Eye (tissue), 1 donor: ENCODE results near the gene KRTAP5-2.
A peak's percentile ranks its signal among the peaks of the same experiment; 100 is the strongest.

Experiments used
- DNase-seq: peaks from one replicate; pipeline ENCODE4 v3.0.0-alpha.2; 2015

Gene KRTAP5-2

DNA sequence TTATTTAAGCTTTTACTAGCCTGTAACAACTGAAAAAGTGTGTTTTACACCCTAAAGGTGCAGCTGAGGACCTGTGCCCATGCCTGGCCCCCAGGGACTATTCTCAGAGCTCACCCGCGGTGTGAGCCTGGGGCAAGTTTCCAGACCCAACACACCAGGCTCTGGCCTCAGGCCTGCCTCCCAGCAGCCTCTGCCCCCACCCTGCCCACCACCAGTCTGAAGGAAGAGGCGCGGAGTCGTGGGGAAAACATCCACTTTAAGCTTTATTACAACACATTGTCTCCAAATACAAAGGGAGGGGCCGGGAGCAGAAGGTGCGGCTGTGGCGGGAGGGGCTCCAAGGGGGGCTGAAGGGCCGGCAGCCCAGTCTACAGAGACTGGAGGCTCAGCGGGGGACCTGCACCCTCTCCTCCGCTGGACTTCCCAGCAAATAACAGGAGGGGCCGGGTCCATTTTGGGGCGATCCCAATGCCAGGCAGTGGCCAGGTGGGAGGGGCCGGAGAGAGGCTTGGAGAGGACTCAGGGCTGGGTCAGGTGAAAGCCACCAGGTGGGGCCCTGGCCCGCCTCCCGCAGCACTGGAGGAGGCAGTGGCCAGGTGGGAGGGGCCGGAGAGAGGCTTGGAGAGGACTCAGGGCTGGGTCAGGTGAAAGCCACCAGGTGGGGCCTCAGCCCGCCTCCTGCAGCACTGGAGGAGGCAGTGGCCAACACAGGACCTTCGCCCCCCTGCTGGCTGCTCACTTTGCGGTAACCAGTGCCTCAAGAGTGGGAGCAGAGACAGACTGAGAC lies 44.1 kb downstream of the KRTAP5-2 start:
- DNase-seq: no peak

DNA sequence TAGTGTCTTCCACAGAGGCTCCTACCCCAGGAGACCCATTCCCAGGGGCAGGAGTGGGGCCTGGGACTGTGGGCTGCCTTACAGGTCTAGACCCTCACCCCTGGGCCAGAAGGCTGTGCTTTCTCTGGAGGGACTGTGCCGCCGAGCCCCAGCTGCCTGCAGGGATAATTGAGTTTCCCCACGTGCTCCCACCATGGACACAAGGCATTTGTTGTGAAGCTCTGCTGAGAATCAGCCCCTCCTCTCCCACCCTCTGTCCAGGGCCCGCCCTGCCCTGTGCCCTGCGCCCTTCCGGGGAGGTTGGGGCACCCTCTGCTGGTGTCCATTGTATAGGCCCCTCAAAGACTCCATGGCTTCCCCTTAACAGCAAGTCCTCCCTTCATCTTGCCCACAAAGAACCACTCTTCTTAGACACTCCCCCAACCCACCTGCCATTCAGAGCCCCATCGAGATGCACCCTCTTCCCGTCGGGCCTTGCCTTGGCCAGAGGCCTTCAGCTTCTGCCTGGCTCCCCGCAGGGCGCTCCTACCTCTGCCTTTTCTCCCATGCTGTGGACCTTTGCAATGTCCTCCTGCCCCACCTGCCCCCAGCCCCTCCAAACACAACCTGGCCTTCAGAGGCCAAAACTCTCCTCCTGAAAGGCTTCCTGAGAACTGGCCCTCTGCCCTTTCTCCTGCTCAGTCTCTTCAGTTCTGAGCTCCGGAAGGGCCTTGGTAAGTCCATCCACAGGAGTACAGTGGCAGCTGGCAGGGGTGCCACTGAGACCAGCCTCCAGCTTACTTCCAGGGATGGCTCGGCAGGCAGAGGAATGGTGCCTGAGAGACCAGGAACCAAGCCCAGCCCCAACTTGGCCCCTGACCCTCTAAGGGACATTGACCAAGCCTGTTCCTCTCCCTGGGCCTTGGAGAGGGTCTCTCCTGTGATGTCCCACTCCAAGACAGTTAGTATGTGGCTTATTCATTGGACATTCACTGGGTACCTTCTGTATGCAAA lies 48.5 kb downstream of the KRTAP5-2 start:
- DNase-seq: no peak

DNA sequence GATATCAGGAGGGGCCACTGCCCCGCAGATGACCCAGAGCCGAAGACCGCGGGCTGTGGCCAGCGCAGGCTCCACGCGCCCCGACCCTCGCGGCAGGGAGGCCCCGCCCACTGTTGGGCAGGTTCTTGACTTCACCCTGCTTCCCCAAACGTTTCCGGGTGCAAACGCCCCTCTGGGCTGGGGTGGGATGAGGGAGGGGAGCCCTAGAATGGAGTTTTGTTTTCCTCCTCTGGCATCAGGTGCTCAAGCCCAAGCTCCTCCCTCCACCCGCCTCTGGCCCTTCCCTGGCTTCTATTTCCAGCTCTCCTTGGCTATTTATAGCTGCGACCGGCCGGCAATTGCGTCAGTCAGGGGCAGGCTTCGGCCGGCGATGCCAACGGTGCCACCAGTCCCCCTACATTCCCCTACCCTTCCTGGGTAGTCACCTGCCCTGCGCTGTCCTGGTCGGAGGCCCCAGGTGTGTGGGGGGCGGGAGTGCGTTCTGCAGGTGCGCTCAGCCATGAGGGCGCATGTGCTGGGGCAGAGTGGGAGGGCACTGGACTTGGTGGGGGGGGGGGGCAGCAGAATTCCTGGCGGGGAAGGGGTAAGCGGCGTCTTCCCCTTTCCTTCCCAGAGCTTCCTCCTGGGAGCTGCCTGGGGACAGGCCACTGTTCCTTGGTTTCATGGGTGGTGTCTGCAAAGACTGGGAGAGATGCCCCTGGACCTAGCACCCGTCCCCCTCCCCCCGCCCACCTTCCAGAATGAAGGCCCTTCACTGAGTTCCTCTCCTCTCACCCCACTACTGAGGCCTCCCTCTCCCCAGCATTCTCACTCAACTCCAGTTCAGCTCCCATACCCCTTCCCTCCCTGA lies 49.6 kb downstream of the KRTAP5-2 start:
- DNase-seq: peak; percentile 75

DNA sequence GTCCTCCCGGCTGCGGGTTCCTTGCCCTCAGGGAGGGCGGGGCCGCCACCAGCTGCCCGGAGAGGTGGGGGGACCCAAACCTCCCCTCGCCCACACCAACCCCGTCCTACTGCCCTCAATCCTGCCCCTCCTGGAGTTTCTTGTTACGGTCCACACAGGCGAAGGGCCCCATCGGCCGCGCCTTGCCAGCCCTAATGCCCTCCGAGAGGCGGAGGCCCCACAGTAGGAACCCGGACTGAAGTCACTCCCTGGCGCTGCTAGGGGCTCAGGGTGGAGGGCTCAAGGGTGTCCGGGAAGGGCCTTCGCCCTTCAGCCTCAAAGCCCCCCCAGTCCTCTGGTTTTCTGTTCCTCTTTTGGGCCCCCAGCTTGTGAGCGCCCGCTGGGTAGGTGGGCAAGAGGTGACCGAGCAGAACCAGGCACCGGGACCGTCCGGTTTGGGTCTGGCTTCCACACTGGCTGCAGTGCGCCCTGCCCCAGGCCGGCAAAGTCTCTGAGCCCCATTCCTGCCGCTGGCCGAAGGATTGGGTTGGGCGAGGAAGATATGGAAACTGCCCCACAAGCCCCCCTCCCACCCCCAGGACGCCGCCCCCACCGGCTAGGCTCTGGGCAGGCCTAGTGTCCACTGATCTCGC lies 50.5 kb downstream of the KRTAP5-2 start:
- DNase-seq: no peak
